Activated CD8-positive, alpha-beta T cell treated with anti-CD3 and anti-CD28 coated beads for 36 hours (primary cell): ENCODE results near the gene ABHD15. TPM values are rescaled to one million over a fixed set of nuclear protein-coding genes. Genes with fewer than 3 reads are reported as not detected.

Experiments used
- ATAC-seq: fragments of 200-7000 bp; cut with Tn5 transposase; one replicate; pipeline ENCODE4 v1.10.0; 2021; ENCODE audit warnings: mild to moderate bottlenecking, moderate library complexity
- CTCF ChIA-PET: fragments of 350-600 bp; sonication (Branson Sonifier 250); formaldehyde crosslinking; loops from one replicate; lab custom pipeline; 2021; ENCODE audit warnings: antibody characterized with exemption; lab: Charles Lee
- POLR2A ChIA-PET: fragments of 350-600 bp; sonication (Branson Sonifier 250); formaldehyde crosslinking; loops from one replicate; lab custom pipeline; 2021; ENCODE audit warnings: antibody characterized with exemption; lab: Charles Lee
- DNase-seq: peaks from one replicate; pipeline ENCODE4 v3.0.0-alpha.2; 2020
- H3K27ac Mint-ChIP-seq: one replicate; pipeline ENCODE4 v1.8.0; 2021; ENCODE audit warnings: mild to moderate bottlenecking, mixed read lengths
- H3K27me3 Mint-ChIP-seq: one replicate; pipeline ENCODE4 v1.8.0; 2021; ENCODE audit warnings: mixed read lengths
- H3K36me3 Mint-ChIP-seq: one replicate; pipeline ENCODE4 v1.8.0; 2021; ENCODE audit warnings: low read depth, mixed read lengths
- H3K4me1 Mint-ChIP-seq: one replicate; pipeline ENCODE4 v1.8.0; 2021; ENCODE audit warnings: low read depth, mixed read lengths
- H3K4me3 Mint-ChIP-seq: one replicate; pipeline ENCODE4 v1.8.0; 2021; ENCODE audit warnings: mild to moderate bottlenecking, moderate library complexity, mixed read lengths
- H3K9me3 Mint-ChIP-seq: one replicate; pipeline ENCODE4 v1.8.0; 2021; ENCODE audit warnings: mixed read lengths
- CTCF ChIP-seq: fragments of 200-600 bp; IDR thresholded peaks from one replicate; pipeline ENCODE4 v1.8.0; 2022; ENCODE audit warnings: antibody characterized with exemption, mild to moderate bottlenecking
- intact Hi-C: fragments of 100-400 bp; cut with micrococcal nuclease; formaldehyde crosslinking; loops from one replicate; pipeline ENCODE4 v1.10.0; 2022
- total RNA-seq, 2 experiments: library from RNA; stranded (reverse); gene quantifications; one replicate each; pipeline ENCODE4 v1.2.3, GENCODE V29; 2021

The ABHD15 gene
- total RNA-seq, 2 experiments from 2014 or later, result 9.7 to 10.1 TPM

- ChIA-PET CTCF (interaction anchor here (1.0 to 14.9 kb wide), 5 partner anchors 9 to 28 kb away, joined by 3 to 172 read pairs (median 6); partner anchors contain the start of gene TP53I13), POLR2A (interaction anchor here (0.5 to 3.3 kb wide), 5 partner anchors 15 to 918 kb away, joined by 3 to 19 read pairs (median 8); partner anchors contain the start of gene TP53I13)
- peak; percentile 78 for DNase-seq
- intact Hi-C loops, result no loop called here
- peaks cover 6% of the 10 kb centered on the region for H3K36me3 Mint-ChIP-seq
- H3K9me3 Mint-ChIP-seq, result no peaks in the 10 kb centered on the region
- H3K4me3 Mint-ChIP-seq, result peak overlapping the region; percentile 87
- H3K4me1 Mint-ChIP-seq, result peaks cover 70% of the 10 kb centered on the region
- no peak for TF ChIP-seq CTCF
- peak overlapping the region; percentile 84 for H3K27ac Mint-ChIP-seq
- ATAC-seq, result peak; percentile 6
- no peaks in the 10 kb centered on the region for H3K27me3 Mint-ChIP-seq
Measured at GRCh38 chr17:29588562-29589411, 21.9 kb upstream of the ABHD15 start.

DNA sequence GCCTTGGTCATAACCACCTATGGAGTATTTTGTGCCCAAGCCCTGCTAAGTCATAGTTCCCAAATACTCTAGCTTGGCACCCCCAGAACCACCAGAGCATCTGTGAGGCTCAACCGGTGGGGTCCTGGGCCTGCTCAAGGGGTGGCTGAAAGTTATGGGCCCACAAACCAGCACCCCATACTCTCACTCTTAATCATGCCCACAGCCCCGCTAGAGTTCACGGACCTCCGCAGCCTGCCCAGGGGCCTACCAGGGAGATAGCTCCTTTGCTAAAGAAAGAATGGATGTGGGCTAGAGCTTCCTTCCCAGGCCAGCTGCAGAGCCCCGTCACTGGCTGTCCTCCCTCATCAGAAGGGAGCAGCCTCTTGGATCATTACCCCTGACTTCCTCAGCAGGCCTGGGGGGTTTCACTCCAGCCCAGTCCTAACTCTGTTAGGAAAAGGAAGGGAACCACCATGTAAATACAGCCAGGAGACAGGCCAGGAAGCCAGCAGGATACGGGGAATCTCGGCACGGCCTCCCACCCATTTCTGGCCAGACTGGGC, 21.3 kb upstream of the ABHD15 start:
- ChIA-PET CTCF (interaction anchor here (1.0 to 14.9 kb wide), 5 partner anchors 9 to 29 kb away, joined by 3 to 172 read pairs (median 6); partner anchors contain the start of gene TP53I13), POLR2A (interaction anchor here (0.5 to 3.3 kb wide), 7 partner anchors 11 to 919 kb away, joined by 3 to 19 read pairs (median 8); partner anchors contain the start of gene TP53I13)
- Mint-ChIP-seq H3K36me3 (peaks cover 13% of the 10 kb centered on the region), H3K27ac (peak overlapping the region; percentile 84), H3K27me3 (no peaks in the 10 kb centered on the region), H3K4me3 (peak overlapping the region; percentile 87), H3K9me3 (no peaks in the 10 kb centered on the region), H3K4me1 (peaks cover 73% of the 10 kb centered on the region)
- DNase-seq, result peak; percentile 31
- intact Hi-C loops, result no loop called here
- no peak for TF ChIP-seq CTCF
- no peak for ATAC-seq

DNA sequence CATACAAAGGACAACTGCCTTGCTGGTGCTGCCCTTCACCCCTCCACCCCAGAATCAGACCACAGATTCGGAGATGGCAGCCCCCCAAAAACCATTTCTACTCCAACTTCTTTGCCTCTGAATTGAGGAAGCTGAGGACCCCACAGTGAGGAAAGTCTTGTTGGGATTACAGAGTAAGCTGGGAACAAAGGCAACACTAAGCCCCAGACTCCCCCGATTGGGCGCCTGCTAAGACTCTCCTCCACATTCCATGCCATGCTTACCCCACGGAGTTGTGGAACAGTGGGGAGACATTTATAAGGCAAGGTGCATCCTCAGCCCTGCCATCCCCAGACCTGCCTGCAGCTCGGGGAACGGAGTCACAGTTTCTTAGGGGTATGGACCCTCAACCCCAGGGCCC, 20.8 kb upstream of the ABHD15 start:
- ATAC-seq (no peak), DNase-seq (no peak)
- Mint-ChIP-seq H3K27me3 (no peaks in the 10 kb centered on the region), H3K4me1 (peaks cover 69% of the 10 kb centered on the region), H3K27ac (peak overlapping the region; percentile 84), H3K4me3 (peak overlapping the region; percentile 87), H3K36me3 (peaks cover 18% of the 10 kb centered on the region), H3K9me3 (no peaks in the 10 kb centered on the region)
- CTCF ChIA-PET, result interaction anchor here (1.0 to 14.9 kb wide), 4 partner anchors 14 to 29 kb away, joined by 3 to 172 read pairs (median 8); partner anchors contain the start of gene TP53I13
- POLR2A ChIA-PET, result interaction anchor here (0.6 to 3.3 kb wide), 6 partner anchors 11 to 30 kb away, joined by 3 to 19 read pairs (median 6); partner anchors contain the start of gene TP53I13
- TF ChIP-seq CTCF, result no peak
- intact Hi-C loops, result no loop called here

- Mint-ChIP-seq H3K27ac (peak overlapping the region; percentile 84), H3K4me3 (peak overlapping the region; percentile 87), H3K4me1 (peaks cover 64% of the 10 kb centered on the region), H3K27me3 (no peaks in the 10 kb centered on the region), H3K9me3 (no peaks in the 10 kb centered on the region), H3K36me3 (peaks cover 24% of the 10 kb centered on the region)
- CTCF ChIA-PET, result interaction anchor here (0.9 to 14.9 kb wide), 7 partner anchors 7 to 192 kb away, joined by 3 to 172 read pairs (median 7); partner anchors contain the start of gene TP53I13
- intact Hi-C loops, result no loop called here
- peak; percentile 27 for DNase-seq
- no peak for ATAC-seq
- POLR2A ChIA-PET, result interaction anchor here (1.1 to 3.3 kb wide), 7 partner anchors 10 to 31 kb away, joined by 3 to 19 read pairs (median 4); partner anchors contain the start of gene TP53I13
- TF ChIP-seq CTCF, result no peak
Measured at GRCh38 chr17:29586676-29587469, 20.0 kb upstream of the ABHD15 start.
